ENCODE data around the gene PHLPP2. TPM values are rescaled to one million over a fixed set of nuclear protein-coding genes. Genes with fewer than 3 reads are reported as not detected.
A peak's percentile ranks its signal among the peaks of the same experiment; 100 is the strongest.

Gene PHLPP2
- total RNA-seq, 1 donor from 2014 or later = 8.1 TPM

DNA sequence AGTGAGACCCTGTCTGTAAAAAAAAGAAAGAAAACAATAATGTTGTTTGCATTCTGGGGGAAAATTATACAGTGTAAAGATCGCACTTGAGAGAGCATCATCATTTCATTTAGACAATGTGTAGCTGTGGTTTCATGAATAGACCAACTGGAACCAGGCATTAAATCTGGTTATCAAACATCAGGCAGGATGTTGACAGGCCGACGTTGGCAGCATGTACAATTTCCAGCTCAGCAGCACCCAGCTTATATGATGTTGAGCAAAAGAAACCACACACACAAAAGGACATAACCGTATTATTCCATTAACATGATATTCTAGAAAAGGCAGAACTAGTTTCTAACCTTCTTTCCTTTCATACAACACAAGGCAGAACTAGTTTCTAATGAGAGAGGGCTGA, 92.7 kb downstream of the PHLPP2 start:
- TF ChIP-seq, protein P1, sequence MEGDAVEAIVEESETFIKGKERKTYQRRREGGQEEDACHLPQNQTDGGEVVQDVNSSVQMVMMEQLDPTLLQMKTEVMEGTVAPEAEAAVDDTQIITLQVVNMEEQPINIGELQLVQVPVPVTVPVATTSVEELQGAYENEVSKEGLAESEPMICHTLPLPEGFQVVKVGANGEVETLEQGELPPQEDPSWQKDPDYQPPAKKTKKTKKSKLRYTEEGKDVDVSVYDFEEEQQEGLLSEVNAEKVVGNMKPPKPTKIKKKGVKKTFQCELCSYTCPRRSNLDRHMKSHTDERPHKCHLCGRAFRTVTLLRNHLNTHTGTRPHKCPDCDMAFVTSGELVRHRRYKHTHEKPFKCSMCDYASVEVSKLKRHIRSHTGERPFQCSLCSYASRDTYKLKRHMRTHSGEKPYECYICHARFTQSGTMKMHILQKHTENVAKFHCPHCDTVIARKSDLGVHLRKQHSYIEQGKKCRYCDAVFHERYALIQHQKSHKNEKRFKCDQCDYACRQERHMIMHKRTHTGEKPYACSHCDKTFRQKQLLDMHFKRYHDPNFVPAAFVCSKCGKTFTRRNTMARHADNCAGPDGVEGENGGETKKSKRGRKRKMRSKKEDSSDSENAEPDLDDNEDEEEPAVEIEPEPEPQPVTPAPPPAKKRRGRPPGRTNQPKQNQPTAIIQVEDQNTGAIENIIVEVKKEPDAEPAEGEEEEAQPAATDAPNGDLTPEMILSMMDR (conservative IDR thresholded peaks at IDR 0.05; ENCODE audit: low read depth, low read length) = no peak

DNA sequence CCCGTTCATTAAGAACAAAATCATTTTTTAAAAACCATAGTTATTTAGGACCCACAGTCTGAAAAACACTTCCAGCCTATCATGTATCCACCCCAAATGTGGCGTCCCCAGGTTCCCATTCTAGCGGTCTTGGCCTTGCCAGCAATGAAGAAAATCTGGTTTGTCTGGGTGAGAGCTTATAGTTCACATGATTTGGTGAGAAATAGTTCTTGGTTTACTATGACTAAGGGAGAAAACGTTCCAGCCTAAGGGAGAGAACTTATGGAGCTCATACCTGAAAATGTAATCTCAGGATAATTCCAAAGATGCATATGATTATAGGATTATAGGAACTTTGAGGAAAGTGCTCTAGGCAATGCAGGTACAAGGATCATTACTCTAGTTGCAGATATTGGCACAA, 93.7 kb downstream of the PHLPP2 start:
- TF ChIP-seq, protein P1 (conservative IDR thresholded peaks at IDR 0.05; ENCODE audit: low read depth, low read length) = no peak
- no peak overlapping the region for H3K4me3 ChIP-seq (ENCODE audit: low read depth, low read length)
- no peak for DNase-seq (ENCODE audit: low read depth)

More for the DNA sequence above, 92.7 kb downstream of the PHLPP2 start:
- no peak for DNase-seq (ENCODE audit: low read depth)
- no peak overlapping the region for H3K4me3 ChIP-seq (ENCODE audit: low read depth, low read length)

DNA sequence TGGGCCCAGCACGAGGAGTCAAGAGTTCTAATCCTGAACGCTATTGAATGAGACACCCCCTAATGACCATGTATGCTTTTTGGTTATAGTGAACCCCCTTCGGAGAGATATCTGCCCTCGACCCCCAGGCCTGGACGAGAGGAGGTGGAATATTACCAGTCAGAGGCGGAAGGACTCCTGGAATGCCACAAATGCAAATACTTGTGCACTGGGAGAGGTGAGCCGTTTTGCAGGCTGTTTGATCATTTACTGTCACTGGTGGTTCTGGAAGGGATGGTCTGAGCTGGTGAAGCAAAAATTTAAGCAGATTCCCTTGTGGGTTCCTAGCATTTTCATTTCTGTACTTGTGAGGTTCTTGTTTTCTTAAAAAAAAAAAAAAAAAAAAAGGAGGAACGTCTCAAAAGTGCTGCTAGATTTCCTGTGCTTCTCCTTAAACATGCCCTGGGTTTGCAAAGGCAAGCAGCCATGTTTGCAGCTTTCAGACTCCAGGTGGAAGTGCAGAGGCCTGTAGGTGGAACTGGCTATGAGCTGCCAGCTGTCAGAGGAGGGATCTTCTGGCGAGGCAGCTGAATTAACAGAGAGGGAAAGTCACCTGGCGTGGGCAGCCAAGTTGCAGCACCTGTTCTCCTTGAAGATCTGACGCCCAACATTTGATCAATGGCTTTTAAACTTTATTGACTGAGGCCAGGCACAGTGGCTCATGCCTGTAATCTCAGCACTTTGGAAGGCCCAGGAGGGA, 95.1 kb downstream of the PHLPP2 start:
- no peak for DNase-seq (ENCODE audit: low read depth)

DNA sequence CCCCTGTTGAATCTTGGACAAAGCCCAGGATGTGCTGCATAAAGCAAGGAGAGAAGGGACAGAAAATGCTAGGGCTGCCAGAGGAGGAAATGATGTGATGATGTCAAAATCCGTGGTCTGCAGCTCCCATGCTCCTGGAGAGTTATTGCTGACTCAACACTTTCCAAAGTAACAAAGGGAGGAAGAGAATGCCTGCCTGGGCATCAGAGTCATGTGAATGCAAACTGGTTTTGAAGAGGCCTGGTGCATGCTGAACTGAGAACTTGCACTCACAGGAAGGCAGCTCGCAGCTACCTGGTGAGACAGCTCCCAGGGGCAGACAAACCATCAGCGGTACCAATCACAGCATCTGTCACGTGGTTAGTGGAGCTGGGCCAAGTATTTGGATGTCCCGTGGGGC, 95.7 kb downstream of the PHLPP2 start:
- TF ChIP-seq, protein P1 (conservative IDR thresholded peaks at IDR 0.05; ENCODE audit: low read depth, low read length) = no peak
- no peak for DNase-seq (ENCODE audit: low read depth)
- H3K4me3 ChIP-seq (ENCODE audit: low read depth, low read length) = no peak overlapping the region

More for the DNA sequence above, 95.1 kb downstream of the PHLPP2 start:
- TF ChIP-seq, protein P1 (conservative IDR thresholded peaks at IDR 0.05; ENCODE audit: low read depth, low read length) = no peak
- H3K4me3 ChIP-seq (ENCODE audit: low read depth, low read length) = no peak overlapping the region

DNA sequence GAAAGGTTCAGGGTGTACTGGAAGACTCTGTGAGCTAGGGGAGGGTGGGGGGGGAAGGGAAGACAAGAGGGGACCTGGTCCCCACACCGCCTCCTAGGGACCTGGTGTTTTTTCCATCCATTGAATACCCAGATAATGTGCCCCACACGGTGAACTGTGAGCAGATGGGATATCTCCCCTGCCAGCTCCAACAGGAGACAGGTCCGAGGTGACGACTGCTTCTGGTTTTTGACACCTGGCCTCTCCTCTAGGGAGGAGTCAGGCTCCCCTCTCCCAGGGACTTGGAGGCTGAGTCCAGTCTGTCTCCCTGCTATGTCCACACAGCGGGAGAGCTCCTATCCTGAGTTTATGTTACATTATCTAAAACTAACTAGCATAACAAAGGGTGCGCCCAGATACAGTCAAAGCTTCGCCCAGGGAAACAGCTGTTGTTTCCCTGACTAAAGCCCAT, 96.7 kb downstream of the PHLPP2 start:
- H3K4me3 ChIP-seq (ENCODE audit: low read depth, low read length) = no peak overlapping the region
- DNase-seq (ENCODE audit: low read depth) = no peak
- TF ChIP-seq, protein P1 (conservative IDR thresholded peaks at IDR 0.05; ENCODE audit: low read depth, low read length) = no peak

DNA sequence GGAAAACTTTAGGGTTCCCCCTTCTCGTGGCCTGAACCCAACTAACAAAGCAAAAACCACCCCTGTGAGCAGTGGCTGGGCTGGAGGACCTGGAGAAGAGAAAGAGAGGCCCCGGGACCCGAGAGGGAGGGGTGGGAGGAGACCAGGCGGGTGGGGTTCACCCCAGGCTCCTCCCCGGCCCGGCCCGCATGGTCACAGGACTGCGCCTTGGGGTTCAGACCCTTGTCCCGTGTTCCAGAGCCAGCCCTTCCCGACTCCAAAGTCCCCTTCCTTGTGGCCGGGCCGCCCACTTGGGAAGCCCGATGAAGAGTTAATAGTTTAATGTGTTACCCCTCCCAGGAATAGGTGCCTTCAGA, 97.7 kb downstream of the PHLPP2 start:
- DNase-seq (ENCODE audit: low read depth) = no peak

More for the DNA sequence above, 97.7 kb downstream of the PHLPP2 start:
- peak overlapping the region; percentile 56 for H3K4me3 ChIP-seq (ENCODE audit: low read depth, low read length)
- TF ChIP-seq, protein P1 (conservative IDR thresholded peaks at IDR 0.05; ENCODE audit: low read depth, low read length) = no peak
